Right lobe of liver (tissue), 6 donors: ENCODE measurements around the gene ICOSLG. TPM values are rescaled to one million over a fixed set of nuclear protein-coding genes. Genes with fewer than 3 reads are reported as not detected.

Experiments used
- ATAC-seq, 4 donors: fragments of 200-7000 bp; cut with Tn5 transposase; one replicate each; pipeline ENCODE4 v1.9.1; 2020; ENCODE audit warnings: mild to moderate bottlenecking in 4 of 4, moderate library complexity in 4 of 4
- DNase-seq, 3 donors: peaks; one replicate each; pipeline ENCODE4 v3.0.0-alpha.2; 2020
- H3K27ac ChIP-seq, 3 donors: fragments of 200-600 bp; one replicate each; pipeline ENCODE4 v1.8.0; 2022
- H3K27me3 ChIP-seq, 2 donors: fragments of 200-600 bp; one replicate each; pipeline ENCODE4 v1.8.0; 2022
- H3K36me3 ChIP-seq, 4 donors: fragments of 200-600 bp; sonication (generic) in 1 of 4; one replicate each; pipeline versions ENCODE4 v1.5.1 to v1.8.0; 2017 to 2022; ENCODE audit warnings: control low read depth in 1 of 4
- H3K4me1 ChIP-seq, 4 donors: fragments of 200-600 bp; sonication (generic) in 1 of 4; one replicate each; pipeline versions ENCODE4 v1.5.1 to v1.8.0; 2017 to 2022; ENCODE audit warnings: control low read depth in 1 of 4
- H3K4me3 ChIP-seq, 3 donors: fragments of 200-600 bp; one replicate each; pipeline ENCODE4 v1.8.0; 2022
- H3K9me3 ChIP-seq, 4 donors: fragments of 200-600 bp; sonication (generic) in 1 of 4; one replicate each; pipeline versions ENCODE4 v1.5.1 to v1.8.0; 2017 to 2022; ENCODE audit warnings: control low read depth in 1 of 4
- POLR2A ChIP-seq: fragments of 450-650 bp; IDR thresholded peaks from one replicate; pipeline ENCODE4 v1.6.1; 2017; ENCODE audit warnings: antibody characterized with exemption, mild to moderate bottlenecking
- WGBS: methylation state at CpG from one replicate; pipeline ENCODE4 v1.1.6; 2018; ENCODE audit warnings: low coverage, low lambda C conversion rate; ENCODE audit not compliant: insufficient coverage; ENCODE audit errors: missing lambda C conversion rate; 5-methylcytosine and 5-hydroxymethylcytosine counted together
- intact Hi-C, 2 donors: fragments of 100-400 bp; cut with DNase I; formaldehyde crosslinking; loops; one replicate each; pipeline versions ENCODE4 v1.11.2 to v1.14.1; 2022
- total RNA-seq, 6 experiments: library from RNA; depleted of rRNA in 2 of 6; stranded (reverse); fragments of >200 nt in 2 of 6; fragmentation: NEBNext Ultra II Directional in 3 of 6; extraction: Animal tissue kit (Norgen Biotek cat#: 25700) in 3 of 6; gene quantifications; one replicate each; pipeline versions ENCODE4 v1.1.0 to v1.2.4, GENCODE V29; 2016 to 2023
- TF ChIP-seq, protein P1 (sequence below), 4 donors: fragments of 200-600 bp in 3 of 4; fragments of 450-650 bp in 1 of 4; IDR thresholded peaks; one replicate each; pipeline versions ENCODE4 v1.5.1 to v1.8.0; 2016 to 2022; ENCODE audit warnings: antibody characterized with exemption in 4 of 4, mild to moderate bottlenecking in 2 of 4
- donor health status: DM: no; HTN: yes; CAD: no.
- donor health status: DM: no; HTN: no; CAD: no.
- donor health status: DM: no; HTN: no; CAD: no.
- donor health status: DM: no; HTN: yes; CAD: no.
- donor health status: DM: no; HTN: yes; CAD: no.

Gene ICOSLG
- total RNA-seq, 6 experiments from 2014 or later = 1.1 to 2.7 (median 1.7) TPM

DNA sequence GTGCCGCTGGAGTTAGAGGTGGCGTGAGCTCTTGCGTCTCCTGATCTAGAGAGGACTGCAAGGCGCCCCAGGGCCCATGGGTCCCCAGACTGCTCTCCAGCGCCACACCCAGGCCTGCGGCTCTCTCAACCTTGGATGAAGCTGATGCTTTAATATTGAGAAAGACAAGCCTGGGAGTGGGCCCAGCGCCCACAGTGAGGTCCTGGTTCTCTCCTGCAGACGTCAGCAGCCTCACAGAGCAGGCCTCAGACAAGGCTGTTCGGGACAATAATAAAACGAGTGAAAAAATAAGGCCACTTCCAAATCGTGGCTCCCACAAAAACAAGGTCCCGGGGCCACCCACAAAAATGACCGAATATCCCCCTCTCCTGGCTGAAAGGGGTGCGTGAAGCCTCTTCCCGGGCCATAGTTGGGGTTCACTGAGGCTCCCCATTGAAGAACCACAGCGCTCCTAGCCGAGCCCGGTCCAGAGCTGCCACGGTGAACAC is 27.0 kb upstream of the ICOSLG start:
- TF ChIP-seq, protein P1, sequence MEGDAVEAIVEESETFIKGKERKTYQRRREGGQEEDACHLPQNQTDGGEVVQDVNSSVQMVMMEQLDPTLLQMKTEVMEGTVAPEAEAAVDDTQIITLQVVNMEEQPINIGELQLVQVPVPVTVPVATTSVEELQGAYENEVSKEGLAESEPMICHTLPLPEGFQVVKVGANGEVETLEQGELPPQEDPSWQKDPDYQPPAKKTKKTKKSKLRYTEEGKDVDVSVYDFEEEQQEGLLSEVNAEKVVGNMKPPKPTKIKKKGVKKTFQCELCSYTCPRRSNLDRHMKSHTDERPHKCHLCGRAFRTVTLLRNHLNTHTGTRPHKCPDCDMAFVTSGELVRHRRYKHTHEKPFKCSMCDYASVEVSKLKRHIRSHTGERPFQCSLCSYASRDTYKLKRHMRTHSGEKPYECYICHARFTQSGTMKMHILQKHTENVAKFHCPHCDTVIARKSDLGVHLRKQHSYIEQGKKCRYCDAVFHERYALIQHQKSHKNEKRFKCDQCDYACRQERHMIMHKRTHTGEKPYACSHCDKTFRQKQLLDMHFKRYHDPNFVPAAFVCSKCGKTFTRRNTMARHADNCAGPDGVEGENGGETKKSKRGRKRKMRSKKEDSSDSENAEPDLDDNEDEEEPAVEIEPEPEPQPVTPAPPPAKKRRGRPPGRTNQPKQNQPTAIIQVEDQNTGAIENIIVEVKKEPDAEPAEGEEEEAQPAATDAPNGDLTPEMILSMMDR (IDR thresholded peaks at IDR 0.05) = peak in 1 of 4 donors; percentile 17
- TF ChIP-seq POLR2A = no peak
- Histone ChIP-seq H3K4me1 (no peaks in the 10 kb centered on the region), H3K27ac (no peak overlapping the region), H3K4me3 (no peak overlapping the region), H3K27me3 (no peaks in the 10 kb centered on the region), H3K9me3 (no peaks in the 10 kb centered on the region), H3K36me3 (no peaks in the 10 kb centered on the region)
- peak in 2 of 4 donors; percentile 13 to 27 for ATAC-seq
- intact Hi-C loops = no loop called here
- 71% methylated on average over 9 of the region's 19 CpGs for WGBS
- peak in 1 of 3 donors; percentile 46 for DNase-seq

GRCh38 chr21:44265734-44266270 is 25.1 kb upstream of the ICOSLG start:
- Histone ChIP-seq H3K4me1 (no peaks in the 10 kb centered on the region), H3K27me3 (no peaks in the 10 kb centered on the region), H3K36me3 (no peaks in the 10 kb centered on the region), H3K9me3 (no peaks in the 10 kb centered on the region), H3K4me3 (no peak overlapping the region), H3K27ac (no peak overlapping the region)
- TF ChIP-seq POLR2A = no peak
- TF ChIP-seq, protein P1 (IDR thresholded peaks at IDR 0.05) = no peak
- DNase-seq (peak in 1 of 3 donors; percentile 35), ATAC-seq (no peak)
- intact Hi-C loops = no loop called here
- WGBS = 100% methylated on average over 3 of the region's 17 CpGs

DNA sequence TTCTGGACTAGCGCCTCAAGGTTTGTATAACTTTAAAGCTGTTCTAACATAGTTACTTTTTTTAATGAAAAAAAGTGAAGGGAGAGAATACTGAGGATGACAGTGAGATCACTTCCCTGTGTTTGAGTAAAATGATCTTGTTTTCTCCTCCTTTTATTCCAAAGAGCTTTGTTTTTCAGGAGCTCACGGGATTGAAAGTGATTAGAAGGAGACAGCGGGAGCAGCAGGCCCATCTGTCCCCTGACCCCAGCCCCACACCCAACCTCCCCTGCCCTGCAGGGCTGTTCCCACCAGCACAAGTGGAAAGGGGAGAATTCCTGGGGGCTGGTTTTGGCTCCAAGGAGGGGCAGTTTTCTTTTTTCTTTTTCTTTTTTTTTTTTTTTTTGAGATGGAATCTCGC is 23.0 kb upstream of the ICOSLG start:
- intact Hi-C loops = no loop called here
- Histone ChIP-seq H3K36me3 (no peaks in the 10 kb centered on the region), H3K27me3 (no peaks in the 10 kb centered on the region), H3K4me1 (no peaks in the 10 kb centered on the region), H3K9me3 (no peaks in the 10 kb centered on the region), H3K4me3 (no peak overlapping the region), H3K27ac (no peak overlapping the region)
- ATAC-seq = no peak
- peak in 1 of 3 donors; percentile 32 for DNase-seq
- TF ChIP-seq, protein P1 (IDR thresholded peaks at IDR 0.05) = no peak
- TF ChIP-seq POLR2A = no peak
- 73% methylated on average over 2 of the region's 4 CpGs for WGBS

DNA sequence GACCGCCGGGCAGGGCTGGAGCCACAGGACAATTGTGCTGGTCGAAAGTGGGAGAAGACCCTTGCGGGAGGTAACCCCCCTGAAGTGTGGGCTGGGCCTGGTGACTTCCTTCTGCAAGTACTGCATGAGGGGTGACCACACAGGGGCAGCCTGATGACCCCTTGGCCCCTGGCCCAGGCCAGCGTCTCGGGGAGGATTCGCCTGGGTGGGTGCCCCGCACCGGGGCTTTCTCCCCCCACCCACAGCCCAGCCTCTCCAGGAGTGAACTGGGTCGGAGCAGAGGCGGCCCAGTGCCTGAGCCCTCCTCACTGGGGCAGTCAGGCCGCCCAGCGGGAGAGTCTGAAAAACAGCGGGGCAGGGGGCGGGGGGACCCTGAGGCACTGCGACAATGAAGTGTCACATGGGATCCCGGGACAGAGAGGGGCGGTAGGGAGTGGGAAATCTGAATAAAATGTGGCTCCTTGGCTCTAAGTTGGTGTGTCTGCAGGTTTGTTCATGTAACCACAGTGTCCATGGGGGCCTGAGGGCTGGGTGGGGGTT is 22.5 kb upstream of the ICOSLG start:
- TF ChIP-seq, protein P1 (IDR thresholded peaks at IDR 0.05) = no peak
- no peak for TF ChIP-seq POLR2A
- peak in 1 of 3 donors; percentile 54 for DNase-seq
- Histone ChIP-seq H3K27ac (no peak overlapping the region), H3K4me3 (no peak overlapping the region), H3K4me1 (no peaks in the 10 kb centered on the region), H3K27me3 (no peaks in the 10 kb centered on the region), H3K36me3 (no peaks in the 10 kb centered on the region), H3K9me3 (no peaks in the 10 kb centered on the region)
- intact Hi-C loops = no loop called here
- 49% methylated on average over 2 of the region's 18 CpGs for WGBS
- ATAC-seq = peak in 1 of 4 donors; percentile 4
